GM21528 (cell line): ENCODE measurements around the gene MSL1.

Source experiments
- ATAC-seq: cut with Tn5 transposase; IDR thresholded peaks from one replicate; pipeline ENCODE4 v1.9.1; 2021; ENCODE audit warnings: mild to moderate bottlenecking, moderate library complexity; ENCODE audit not compliant: unreplicated experiment, low FRiP score

MSL1 gene

DNA sequence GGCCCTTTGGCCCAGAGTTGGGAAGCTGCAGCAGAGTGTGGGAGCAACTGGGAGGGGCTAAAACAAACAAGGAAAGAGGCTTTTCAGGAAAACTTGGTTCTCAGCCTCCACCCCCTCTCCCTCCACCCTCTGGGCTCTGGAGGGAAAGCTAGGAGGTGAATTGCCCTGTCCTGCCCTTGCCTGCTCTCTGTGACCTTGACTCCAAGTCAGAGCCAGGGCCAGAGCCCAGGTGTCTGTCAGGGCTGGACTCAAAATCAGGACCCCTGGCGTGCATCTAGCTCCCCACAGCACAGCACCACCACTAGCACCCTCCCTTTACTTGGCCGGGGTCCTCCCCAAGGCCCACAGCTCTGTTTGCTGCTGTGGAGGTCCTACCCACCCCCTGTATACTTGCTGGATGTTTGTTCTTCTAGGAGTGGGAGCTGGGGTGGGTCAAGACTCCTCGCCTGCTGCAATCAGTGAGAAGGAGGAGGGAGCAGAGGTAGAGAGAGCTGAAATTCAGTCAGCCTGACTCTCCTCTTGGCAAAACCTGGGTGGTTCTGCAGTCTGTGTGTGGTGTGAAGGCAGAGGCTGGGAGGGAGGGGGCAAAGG is 18.6 kb upstream of the MSL1 start:
- ATAC-seq = no peak

DNA sequence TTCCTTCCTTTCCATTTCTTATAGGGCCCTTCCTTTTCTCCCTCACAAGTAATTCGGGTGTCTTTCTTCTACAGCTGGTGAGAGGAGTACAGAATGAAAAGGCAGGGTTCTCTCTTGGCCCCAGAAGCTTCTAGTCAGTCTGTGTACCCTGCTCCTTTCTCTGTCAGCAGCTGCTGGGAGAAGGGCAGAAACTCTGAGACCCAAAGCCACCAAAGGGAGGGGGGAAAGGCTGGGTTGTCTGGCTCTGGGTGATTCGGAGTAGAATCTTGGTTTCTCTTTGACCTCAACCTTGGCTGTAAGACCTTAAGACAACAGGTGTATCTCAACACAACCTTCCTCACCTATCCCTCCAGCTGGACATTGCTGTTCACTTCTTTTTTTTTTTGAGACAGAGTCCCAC is 18.1 kb upstream of the MSL1 start:
- no peak for ATAC-seq

GRCh38 chr17:40104594-40105486 is 16.9 kb upstream of the MSL1 start:
- no peak for ATAC-seq

DNA sequence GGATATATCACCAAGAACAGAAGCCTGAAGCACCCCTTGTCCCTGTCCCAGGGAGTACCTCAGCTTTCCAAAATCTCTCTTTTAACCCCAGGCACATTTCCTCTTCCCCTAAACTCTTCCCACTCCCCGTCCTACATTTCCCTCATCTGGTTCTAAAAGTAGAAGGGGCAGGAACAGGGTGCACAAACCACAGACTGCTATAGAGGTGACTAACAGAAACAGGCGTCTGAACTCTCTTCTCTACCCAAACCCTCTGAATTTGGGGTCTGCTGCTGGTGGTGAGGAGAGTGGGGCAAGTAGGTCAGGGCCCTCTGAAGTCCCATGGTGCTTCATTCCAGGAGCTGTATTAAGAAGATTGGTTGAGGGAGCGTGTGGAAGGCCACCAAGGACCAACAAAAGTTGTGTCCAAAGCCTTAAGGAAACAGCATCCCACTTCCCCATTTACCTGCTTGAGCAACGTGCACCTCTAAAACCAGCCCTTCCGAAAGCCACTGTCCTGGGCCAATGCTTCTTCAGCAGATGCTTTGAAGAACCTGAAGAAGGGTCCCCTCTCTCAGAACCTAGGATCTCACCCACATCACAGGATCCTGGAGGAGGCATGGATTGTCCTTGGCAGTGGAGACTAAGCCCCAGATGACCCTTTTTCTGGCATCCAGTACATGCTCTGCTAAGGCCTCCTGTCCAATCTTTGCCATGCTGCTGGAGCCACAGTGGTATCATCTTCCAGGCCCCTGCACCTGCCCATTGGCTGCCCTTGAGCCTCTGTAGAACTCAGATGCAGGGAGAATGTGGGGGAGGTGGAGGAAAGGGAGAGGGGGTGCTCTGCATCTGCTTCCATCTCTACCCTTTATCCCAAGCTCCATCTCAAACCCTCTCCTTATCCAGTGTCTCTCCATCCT is 15.7 kb upstream of the MSL1 start:
- ATAC-seq = no peak

DNA sequence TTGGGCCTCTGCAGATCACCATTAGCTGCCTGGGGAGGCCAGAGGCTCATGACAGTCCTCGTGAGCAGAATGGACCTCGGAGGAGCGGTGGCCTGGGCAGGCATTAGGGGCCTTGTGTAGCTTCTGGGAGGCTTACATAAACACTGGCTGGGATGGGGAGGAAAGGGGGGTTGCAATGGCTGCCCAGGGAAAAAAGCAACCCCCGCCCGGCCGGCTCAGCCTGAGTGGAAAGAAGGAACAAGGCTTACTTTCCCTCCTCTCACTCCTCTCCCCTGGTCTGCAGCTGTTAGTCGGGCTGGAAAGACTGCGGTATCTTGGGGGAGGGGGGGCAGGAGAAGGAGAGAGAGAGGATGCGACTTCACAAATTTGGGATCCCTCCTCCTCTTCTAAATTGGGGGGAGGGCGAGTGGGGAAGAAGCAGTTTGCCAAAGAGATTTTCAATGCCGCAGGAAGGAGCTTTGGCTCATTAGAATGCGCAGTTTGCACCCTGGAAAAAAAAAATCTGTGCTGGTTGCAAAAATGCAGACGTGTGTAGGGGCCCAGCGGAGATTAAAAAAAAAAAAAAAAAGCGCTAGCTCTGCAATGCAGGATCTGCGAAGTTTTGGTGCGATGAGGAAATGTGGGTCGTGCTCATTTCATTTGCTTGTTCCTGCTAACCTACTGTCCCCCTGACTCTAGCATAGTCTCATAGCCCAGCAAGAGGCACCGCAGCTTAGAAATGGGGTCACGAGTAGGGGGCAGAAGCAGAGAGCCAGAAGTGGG is 14.8 kb upstream of the MSL1 start:
- ATAC-seq = no peak

GRCh38 chr17:40107522-40108174 is 14.1 kb upstream of the MSL1 start:
- ATAC-seq = no peak

GRCh38 chr17:40108970-40109824 is 12.6 kb upstream of the MSL1 start:
- ATAC-seq = no peak

- no peak for ATAC-seq
These were observed 11.5 kb upstream of the MSL1 start for GRCh38 chr17:40110026-40110845.

DNA sequence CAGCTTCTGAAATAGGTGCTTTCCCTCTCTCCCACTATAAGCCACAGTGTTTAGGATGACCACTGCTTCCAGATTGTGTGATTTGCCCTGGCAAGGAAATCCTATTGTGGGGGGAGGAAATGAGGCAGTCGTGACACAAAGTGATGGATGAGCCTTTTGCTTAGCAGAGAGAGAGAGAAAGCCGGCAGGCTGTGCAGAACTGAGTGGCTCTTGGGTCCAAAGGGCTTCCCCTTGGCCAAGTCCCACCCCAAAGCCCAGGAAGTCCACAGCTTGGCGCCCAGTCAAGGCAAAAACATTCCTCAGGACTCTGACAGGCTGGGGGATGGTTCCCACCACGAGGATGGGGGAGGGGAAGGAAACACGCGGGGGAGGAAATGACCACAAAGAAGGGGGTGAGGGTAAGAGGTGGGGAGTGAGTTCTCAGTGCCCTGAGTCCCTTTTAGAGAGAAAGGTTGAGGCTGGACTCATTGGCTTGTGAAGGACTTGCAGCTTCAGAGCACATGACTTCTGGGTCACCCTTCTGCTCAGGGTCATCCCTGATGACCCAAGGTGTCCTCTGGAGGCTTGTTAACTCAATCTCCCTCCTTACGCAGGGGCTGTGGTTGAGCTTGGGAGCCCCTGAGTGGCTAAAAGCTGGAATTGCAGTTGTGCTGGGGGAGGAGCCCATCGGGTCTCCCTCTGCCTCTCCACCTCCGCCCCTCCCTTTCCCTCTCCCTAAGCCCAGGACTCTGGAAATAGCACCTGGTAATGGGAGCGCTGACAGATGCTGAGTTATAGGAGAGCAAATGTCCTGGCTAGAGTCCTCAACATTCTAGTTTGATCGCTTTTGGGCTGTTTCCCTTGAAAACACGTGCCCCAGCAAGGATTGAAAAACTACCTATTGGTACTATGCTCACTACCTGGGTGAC is 10.3 kb upstream of the MSL1 start:
- peak; percentile 35 for ATAC-seq

DNA sequence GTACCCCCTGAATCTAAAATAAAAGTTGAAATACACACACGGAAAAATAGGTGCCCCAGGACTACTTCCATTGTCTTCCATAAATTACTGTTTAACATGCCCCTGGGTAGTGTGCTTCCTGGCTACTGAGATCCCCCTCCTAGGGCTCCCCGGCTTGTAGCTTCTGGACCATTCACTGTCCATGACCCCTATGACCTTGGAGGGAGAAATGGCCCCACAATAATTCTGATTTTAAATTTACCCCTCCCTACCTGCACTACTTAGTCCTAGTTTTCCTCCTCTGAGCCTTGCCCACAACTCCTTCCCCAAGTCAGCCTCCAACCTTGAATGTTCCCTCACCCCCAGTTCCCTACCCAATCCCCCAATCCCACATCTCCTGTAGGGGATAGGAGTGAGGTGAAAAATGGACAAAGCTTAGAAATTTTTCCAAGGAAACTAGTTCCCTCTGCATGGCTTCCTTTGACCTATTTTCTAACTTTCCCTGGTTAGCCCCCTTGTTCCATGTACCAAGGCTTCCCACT is 9.5 kb upstream of the MSL1 start:
- ATAC-seq = no peak

GRCh38 chr17:40112718-40113109 is 9.1 kb upstream of the MSL1 start:
- no peak for ATAC-seq

- ATAC-seq = peak; percentile 80
These were observed 8.5 kb upstream of the MSL1 start for GRCh38 chr17:40113110-40113906.

- ATAC-seq = no peak
These were observed 7.9 kb upstream of the MSL1 start for GRCh38 chr17:40113907-40114245.

DNA sequence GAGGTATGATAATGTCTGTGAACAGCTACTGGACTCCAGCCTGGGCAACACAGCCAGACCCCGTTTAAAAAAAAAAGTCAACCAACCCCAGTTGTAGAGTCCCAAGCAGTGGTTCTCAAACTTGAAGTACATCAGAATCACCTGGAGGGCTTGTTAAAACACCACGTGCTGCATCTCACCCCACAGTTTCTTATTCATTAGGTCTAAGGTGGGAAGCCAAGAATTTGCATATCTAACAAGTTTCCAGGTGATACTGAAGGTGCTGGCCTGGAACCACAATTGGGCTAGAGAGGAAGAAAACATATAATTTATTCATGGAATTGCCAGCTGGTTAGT is 6.7 kb upstream of the MSL1 start:
- ATAC-seq = no peak

DNA sequence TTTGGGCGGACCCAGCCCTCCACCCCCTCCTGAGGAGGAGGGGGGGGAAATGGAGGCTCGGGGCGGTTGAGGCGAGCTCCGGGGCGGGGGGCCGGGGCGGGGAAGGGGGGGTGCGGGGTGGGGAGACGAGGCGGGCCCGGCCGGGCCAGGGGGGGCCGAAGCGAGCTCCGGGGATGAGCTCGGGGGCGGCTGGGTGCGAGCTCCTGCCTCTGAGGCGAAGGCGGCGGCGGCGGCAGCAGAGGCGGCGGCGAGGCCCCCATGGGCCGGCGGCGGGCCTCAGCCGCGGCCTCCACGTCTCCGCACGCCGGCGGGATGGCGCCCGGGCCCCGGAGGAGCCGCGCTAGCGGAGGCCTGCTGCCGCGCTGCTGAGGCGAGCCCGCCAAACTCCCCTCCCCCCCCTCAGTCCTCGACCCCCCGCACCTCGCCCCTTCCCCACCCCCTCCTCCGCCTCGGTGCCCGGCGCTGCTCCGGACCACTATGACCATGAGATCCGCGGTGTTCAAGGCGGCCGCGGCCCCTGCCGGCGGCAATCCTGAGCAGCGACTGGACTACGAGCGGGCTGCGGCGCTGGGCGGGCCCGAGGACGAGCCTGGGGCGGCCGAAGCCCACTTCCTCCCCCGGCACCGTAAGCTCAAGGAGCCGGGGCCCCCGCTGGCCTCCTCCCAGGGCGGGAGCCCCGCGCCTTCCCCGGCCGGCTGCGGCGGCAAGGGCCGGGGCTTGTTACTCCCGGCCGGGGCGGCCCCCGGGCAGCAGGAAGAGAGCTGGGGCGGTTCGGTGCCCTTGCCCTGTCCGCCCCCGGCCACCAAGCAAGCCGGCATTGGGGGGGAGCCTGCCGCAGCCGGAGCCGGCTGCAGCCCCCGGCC is 596 bp downstream of the MSL1 start:
- peak; percentile 22 for ATAC-seq
